GM21737 (cell line): ENCODE data around the gene ITGB1BP1.

Experiments used
- ATAC-seq: cut with Tn5 transposase; IDR thresholded peaks from one replicate; pipeline ENCODE4 v1.9.1; 2021; ENCODE audit warnings: mild to moderate bottlenecking, moderate library complexity; ENCODE audit not compliant: unreplicated experiment

Gene ITGB1BP1

GRCh38 chr2:9380702-9381628, 42.4 kb downstream of the ITGB1BP1 start:
- no peak for ATAC-seq

- ATAC-seq = no peak
These were observed 44.0 kb downstream of the ITGB1BP1 start for GRCh38 chr2:9379391-9379755.

DNA sequence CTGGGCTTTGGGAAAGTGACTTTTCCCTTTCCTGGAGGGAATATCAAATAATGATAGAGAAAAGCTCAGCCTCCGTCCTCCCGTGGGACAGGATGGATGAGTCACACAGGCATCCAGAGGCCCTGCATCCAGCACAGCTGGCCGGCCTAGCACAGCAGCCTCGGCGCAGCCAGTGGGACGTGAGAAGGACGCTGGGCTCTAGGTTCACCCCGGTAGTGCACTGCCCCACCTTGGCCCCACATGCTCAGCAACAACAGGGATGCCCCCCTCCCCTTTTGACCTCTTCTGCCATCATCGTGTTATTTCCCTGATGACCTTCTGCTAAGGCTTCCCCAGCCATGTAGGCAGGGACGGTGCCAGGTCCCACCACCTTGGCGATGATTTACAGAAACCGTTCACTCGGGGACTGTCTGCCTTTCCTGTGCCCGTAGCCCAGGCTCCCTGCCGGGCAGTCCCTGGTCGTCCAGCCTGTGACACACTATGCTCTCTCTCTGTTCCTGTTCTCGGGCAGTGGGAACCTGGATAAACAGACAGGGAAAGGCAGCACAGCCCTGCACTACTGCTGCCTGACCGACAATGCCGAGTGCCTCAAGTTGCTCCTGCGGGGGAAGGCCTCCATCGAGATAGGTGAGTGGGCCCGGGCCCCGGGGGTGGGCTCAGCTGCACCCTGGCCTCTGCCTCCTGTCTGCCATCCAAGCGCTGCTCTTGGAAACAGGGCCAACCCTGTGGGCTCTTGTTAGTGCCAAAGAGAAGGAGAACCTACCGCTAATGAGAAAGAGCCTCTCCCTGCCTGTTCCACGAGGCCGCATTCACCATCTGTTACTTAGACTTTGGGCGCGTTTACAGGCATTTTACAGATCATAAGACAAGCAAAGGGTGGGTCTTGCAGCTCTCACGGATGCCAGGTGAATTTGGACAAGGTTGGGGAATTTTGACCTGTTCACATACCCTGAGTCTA, 44.6 kb downstream of the ITGB1BP1 start:
- no peak for ATAC-seq

GRCh38 chr2:9377461-9378097, 45.7 kb downstream of the ITGB1BP1 start:
- ATAC-seq = no peak

- no peak for ATAC-seq
These were observed 47.4 kb downstream of the ITGB1BP1 start for GRCh38 chr2:9375857-9376428.

DNA sequence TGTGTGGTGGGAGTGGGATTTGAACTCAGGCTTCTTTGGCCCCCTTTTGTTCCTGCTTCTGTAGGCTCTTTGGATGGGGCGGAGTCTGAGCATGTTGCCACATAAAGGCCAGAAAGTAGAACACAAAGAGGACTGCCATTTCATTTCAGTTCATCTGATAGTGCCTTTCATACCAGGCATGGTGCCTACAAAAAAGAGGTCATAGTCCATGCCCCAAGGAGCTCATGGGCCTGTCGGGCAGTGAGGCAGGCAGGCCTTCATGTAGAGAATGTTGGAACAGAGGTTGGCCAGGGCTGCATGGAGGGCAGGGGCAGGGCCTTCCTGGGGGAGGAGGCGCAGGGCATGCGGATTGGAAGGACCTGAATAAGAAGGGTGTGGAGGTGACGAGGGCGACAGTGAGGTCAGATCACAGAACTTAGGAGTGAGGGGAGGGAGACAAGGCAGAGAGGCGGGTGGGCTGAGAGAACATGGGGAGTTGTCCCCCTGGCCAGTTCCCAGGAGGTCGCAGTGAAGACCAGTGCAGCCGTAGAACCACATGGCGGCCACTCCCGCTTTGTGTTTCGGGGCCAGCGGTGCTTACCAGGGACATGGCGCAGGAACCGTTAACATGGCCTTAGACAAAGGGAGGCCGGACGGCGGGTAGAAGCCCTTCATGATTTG, 49.1 kb downstream of the ITGB1BP1 start:
- no peak for ATAC-seq

GRCh38 chr2:9373476-9373875, 49.9 kb downstream of the ITGB1BP1 start:
- ATAC-seq = no peak

GRCh38 chr2:9373047-9373446, 50.3 kb downstream of the ITGB1BP1 start:
- no peak for ATAC-seq

- no peak for ATAC-seq
These were observed 52.6 kb downstream of the ITGB1BP1 start for GRCh38 chr2:9370746-9371145.

- no peak for ATAC-seq
These were observed 57.3 kb downstream of the ITGB1BP1 start for GRCh38 chr2:9366026-9366425.

DNA sequence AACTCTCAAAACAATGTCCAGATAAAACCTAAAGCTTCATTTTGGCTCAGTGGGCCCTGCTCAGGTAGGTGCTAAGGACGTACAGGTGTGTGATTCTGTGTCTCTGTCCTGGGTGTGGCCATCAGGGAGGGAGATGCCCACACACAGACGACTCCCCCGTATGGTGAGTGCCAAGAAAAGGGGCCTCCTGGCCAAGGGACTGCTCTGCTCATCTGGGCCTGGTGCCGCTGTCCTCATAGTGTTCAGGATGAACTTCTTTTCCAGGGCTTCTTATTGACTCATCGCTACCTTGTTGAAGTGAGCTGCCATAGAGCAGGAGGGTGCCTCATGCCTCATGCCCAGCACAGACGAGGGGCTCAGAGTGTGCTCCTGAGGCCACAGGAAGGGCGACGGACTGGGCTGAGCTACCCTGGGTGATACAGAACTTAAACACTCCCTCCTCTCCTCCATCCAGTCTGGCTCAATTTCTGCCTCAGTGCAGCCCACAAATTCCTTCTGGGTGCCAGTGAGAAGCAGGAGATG, 57.8 kb downstream of the ITGB1BP1 start:
- ATAC-seq = no peak

- ATAC-seq = no peak
These were observed 58.4 kb downstream of the ITGB1BP1 start for GRCh38 chr2:9364791-9365497.

DNA sequence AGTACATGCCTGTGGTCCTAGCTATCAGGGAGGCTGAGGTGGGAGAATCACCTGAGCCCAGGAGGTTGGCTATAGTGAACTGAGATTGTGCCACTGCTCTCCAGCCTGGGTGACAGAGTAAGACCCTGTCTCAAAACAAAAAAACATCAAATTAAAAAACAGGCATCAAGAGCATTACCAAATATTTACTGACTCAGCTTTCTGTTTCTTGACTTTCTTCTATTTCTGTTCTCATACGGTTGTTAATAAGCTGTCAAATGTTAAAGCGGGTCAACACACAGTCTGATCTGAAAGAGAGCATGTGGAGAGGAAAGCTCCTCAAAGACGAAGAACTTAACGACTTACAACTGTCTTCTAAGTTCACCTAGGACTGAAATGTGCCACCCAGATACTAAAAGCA, 59.0 kb downstream of the ITGB1BP1 start:
- ATAC-seq = no peak

DNA sequence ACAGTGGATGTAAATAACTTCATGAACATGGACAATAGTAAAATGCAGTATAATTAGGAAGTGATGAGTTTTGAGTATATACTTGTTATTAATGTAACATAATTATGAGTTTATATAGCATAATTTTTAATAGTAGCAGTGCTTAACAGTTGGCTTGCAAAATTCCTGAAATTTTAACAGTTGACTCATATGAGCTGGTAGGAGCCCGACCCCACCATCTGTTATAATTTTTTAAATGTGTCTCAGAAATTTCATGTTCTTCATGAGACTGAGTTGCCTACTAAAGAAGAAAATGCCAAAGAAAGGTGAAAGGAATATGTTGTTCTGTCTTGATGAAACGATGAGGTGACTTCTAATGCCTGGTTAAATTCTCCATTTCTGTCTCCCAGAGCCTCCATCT, 62.6 kb downstream of the ITGB1BP1 start:
- ATAC-seq = no peak

DNA sequence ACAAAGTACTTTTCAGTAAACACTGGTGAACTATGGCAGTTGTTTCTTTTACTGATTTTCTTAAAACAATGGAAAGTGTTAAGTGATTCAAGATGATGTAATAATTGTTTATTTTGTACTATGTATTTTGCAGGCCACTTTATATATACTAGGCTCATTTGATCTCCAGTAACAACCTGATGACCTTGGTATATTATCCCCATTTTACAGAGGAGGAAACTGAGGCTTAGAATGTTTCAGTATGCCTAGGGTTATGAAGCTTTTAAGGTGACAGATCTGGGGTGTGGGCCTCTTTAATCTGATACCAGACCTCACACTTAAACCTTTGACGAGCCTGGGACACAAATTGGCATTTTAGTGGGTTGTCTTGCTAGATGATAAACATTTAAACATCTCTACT, 63.2 kb downstream of the ITGB1BP1 start:
- no peak for ATAC-seq

GRCh38 chr2:9359463-9359862, 63.9 kb downstream of the ITGB1BP1 start:
- ATAC-seq = no peak

GRCh38 chr2:9358846-9359245, 64.5 kb downstream of the ITGB1BP1 start:
- no peak for ATAC-seq

DNA sequence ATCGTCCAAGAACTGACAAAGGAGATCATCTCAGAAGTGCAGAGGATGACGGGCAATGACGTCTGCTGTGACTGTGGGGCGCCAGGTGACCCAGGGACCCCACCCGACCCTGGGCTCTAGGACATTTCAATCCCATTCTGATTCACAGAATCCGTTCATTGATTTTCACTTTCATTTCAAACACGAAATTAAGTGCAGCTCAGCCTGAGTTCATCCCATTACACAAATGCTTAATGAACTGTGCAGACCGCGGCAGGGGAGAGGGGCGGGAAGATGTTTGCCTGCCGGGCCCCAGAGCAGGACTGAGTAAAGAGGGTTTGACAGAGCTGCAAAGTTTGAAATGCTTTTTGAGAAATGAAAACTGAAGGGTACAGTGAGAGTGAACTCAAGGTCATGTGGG, 67.1 kb downstream of the ITGB1BP1 start:
- ATAC-seq = no peak

- no peak for ATAC-seq
These were observed 67.6 kb downstream of the ITGB1BP1 start for GRCh38 chr2:9355716-9356115.

DNA sequence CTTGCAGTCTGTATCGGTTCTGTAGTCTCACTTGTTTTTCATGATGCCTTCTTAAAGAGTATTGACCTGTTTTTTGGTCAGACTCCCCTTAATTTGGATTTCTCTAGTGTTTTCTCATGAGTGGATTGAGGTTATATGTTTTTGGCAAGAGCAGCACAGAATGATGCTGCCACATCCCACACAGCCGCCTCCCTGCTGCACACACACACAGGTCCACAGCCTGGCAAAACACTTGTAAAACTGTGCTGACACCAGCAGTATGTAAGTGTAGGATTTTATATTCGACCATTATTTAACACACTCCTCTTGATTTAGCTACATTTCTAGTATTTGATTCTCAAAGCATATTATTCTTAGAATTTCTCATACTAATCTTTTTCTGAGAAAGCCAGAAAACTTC, 68.1 kb downstream of the ITGB1BP1 start:
- ATAC-seq = no peak
